ENCODE data around the gene DUSP1. TPM values are rescaled to one million over a fixed set of nuclear protein-coding genes. Genes with fewer than 3 reads are reported as not detected.

Gene DUSP1
- total RNA-seq, 2 donors from 2014 or later = 9.2 to 11.0 TPM

DNA sequence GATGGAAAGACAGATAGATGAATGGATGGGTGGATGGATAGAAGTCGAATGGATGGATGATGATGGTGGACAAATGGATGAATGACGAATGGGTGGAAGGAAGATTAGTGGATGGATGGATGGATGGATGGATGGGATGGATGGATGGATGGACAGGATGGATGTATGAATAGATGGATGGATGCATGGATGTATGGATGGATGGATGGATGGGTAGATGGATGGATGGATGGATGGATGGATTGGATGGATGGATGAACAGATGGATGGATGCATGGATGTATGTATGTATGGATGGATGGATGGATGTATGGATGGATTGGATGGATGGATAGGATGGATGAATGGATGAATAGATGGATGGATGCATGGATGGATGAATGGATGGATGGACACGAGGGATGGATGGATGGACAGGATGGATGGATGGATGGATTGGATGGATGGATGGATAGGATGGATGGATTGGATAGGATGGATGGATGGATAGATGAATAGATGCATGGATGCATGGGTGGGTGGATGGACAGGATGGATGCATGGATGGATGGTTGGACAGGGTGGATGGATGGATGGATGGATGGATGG lies 52.4 kb downstream of the DUSP1 start:
- 78 to 88% methylated on average over 3 of the region's 3 CpGs for WGBS, 2 experiments (ENCODE audit: insufficient coverage in 1 of 2, insufficient read length in 1 of 2)
- no peak overlapping the region for H3K4me3 ChIP-seq (ENCODE audit: low read length)
- TF ChIP-seq, protein P1, sequence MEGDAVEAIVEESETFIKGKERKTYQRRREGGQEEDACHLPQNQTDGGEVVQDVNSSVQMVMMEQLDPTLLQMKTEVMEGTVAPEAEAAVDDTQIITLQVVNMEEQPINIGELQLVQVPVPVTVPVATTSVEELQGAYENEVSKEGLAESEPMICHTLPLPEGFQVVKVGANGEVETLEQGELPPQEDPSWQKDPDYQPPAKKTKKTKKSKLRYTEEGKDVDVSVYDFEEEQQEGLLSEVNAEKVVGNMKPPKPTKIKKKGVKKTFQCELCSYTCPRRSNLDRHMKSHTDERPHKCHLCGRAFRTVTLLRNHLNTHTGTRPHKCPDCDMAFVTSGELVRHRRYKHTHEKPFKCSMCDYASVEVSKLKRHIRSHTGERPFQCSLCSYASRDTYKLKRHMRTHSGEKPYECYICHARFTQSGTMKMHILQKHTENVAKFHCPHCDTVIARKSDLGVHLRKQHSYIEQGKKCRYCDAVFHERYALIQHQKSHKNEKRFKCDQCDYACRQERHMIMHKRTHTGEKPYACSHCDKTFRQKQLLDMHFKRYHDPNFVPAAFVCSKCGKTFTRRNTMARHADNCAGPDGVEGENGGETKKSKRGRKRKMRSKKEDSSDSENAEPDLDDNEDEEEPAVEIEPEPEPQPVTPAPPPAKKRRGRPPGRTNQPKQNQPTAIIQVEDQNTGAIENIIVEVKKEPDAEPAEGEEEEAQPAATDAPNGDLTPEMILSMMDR (conservative IDR thresholded peaks at IDR 0.05) = no peak
- H3K36me3 Mint-ChIP-seq (ENCODE audit: low read depth) = no peaks in the 10 kb centered on the region
- H3K27ac ChIP-seq (ENCODE audit: low read depth, low read length) = no peak overlapping the region
- peaks cover 5% of the 10 kb centered on the region for H3K4me1 ChIP-seq (ENCODE audit: control insufficient read depth, insufficient read depth, low read length)
- no peak for DNase-seq
- H3K4me1 Mint-ChIP-seq = peaks cover 17% of the 10 kb centered on the region
- no peaks in the 10 kb centered on the region for H3K36me3 ChIP-seq (ENCODE audit: control insufficient read depth, insufficient read depth, low read length)
- peaks cover 14% of the 10 kb centered on the region for H3K27me3 Mint-ChIP-seq (ENCODE audit: insufficient read depth)
- peaks cover 62% of the 10 kb centered on the region for H3K27me3 ChIP-seq (ENCODE audit: control insufficient read depth, insufficient read depth, low read length, poor library complexity, severe bottlenecking)
- no peak overlapping the region for H3K4me3 Mint-ChIP-seq
- no peak overlapping the region for H3K27ac Mint-ChIP-seq
- no peaks in the 10 kb centered on the region for H3K9me3 ChIP-seq (ENCODE audit: control insufficient read depth, low read length)
- H3K9me3 Mint-ChIP-seq = no peaks in the 10 kb centered on the region
- H3K9ac ChIP-seq (ENCODE audit: extremely low read depth, low read length, poor library complexity, severe bottlenecking) = no peak overlapping the region

Other genes starting within 250 kb of the DUSP1 start
- gene NEURL1B, start 129.9 kb downstream of the DUSP1 start, total RNA-seq = 1 to 10 TPM; 4.9 to 6.3 TPM
- 10 to 100 TPM; 81.9 to 94.8 TPM for gene ERGIC1, start 63.1 kb upstream of the DUSP1 start, total RNA-seq
- 10 to 100 TPM; 56.7 to 60.0 TPM for gene RPL26L1, start 188.2 kb upstream of the DUSP1 start, total RNA-seq
- gene ATP6V0E1, start 212.6 kb upstream of the DUSP1 start, total RNA-seq = 100 to 1,000 TPM; 119 to 128 TPM